ENCODE measurements around the gene PCSK5.
A peak's percentile ranks its signal among the peaks of the same experiment; 100 is the strongest.
"Not testable (repeated sequence)": the region's sequence is repeated elsewhere in the genome, so short reads cannot be mapped to it uniquely, and the experiment has no call there.

PCSK5 gene

GRCh38 chr9:75890472-75891276 lies at the start of gene PCSK5:
TSS of gene PCSK5 (plus strand) at chr9:75890673. CDS start at chr9:75891182, 509 bp downstream.
- peak; percentile 6 for DNase-seq

GRCh38 chr9:75844321-75844720 lies 46.2 kb upstream of the PCSK5 start:
- no peak for DNase-seq

- no peak for DNase-seq
Observed at GRCh38 chr9:75845806-75846205, 44.7 kb upstream of the PCSK5 start.

- DNase-seq: no peak
Observed at GRCh38 chr9:75847085-75847484, 43.4 kb upstream of the PCSK5 start.

- no peak for DNase-seq
Observed at GRCh38 chr9:75850459-75851200, 39.8 kb upstream of the PCSK5 start.

GRCh38 chr9:75851917-75852316 lies 38.6 kb upstream of the PCSK5 start:
- no peak for DNase-seq

GRCh38 chr9:75852746-75853145 lies 37.7 kb upstream of the PCSK5 start:
- no peak for DNase-seq

- peak; percentile 1 for DNase-seq
Observed at GRCh38 chr9:75855509-75855908, 35.0 kb upstream of the PCSK5 start.

- DNase-seq: no peak
Observed at GRCh38 chr9:75858497-75859092, 31.9 kb upstream of the PCSK5 start.

GRCh38 chr9:75864266-75864665 lies 26.2 kb upstream of the PCSK5 start:
- no peak for DNase-seq

- DNase-seq: no peak
Observed at GRCh38 chr9:75866273-75866871, 24.1 kb upstream of the PCSK5 start.

GRCh38 chr9:75868526-75868925 lies 21.9 kb upstream of the PCSK5 start:
- DNase-seq: not testable (repeated sequence)

GRCh38 chr9:75869236-75869635 lies 21.2 kb upstream of the PCSK5 start:
- DNase-seq: no peak

GRCh38 chr9:75870450-75870849 lies 20.0 kb upstream of the PCSK5 start:
- DNase-seq: no peak

GRCh38 chr9:75871624-75872023 lies 18.8 kb upstream of the PCSK5 start:
- DNase-seq: no peak

GRCh38 chr9:75873712-75874111 lies 16.8 kb upstream of the PCSK5 start:
- DNase-seq: no peak

GRCh38 chr9:75876999-75877640 lies 13.4 kb upstream of the PCSK5 start:
- no peak for DNase-seq

- peak; percentile 30 for DNase-seq
Observed at GRCh38 chr9:75878488-75878860, 12.0 kb upstream of the PCSK5 start.

GRCh38 chr9:75880618-75881017 lies 9.9 kb upstream of the PCSK5 start:
- DNase-seq: no peak

GRCh38 chr9:75881761-75882160 lies 8.7 kb upstream of the PCSK5 start:
- no peak for DNase-seq

- DNase-seq: no peak
Observed at GRCh38 chr9:75885652-75886051, 4.8 kb upstream of the PCSK5 start.

GRCh38 chr9:75889577-75889976 lies 896 bp upstream of the PCSK5 start:
- no peak for DNase-seq

- DNase-seq: no peak
Observed at GRCh38 chr9:75889977-75890471, 449 bp upstream of the PCSK5 start.
